C4-2B (cell line): ENCODE results near the gene MT1M.

Experiments used
- H3K27ac ChIP-seq: fragments of 450-650 bp; 2 replicates; pipeline ENCODE4 v1.5.1; 2017
- ZFX ChIP-seq: fragments of 450-650 bp; IDR thresholded peaks from 2 replicates; pipeline ENCODE4 v1.6.1; 2017
- TF ChIP-seq, protein P1 (sequence below): fragments of 450-650 bp; conservative IDR thresholded peaks from 2 replicates; pipeline ENCODE4 v1.5.1; 2017; ENCODE audit warnings: mild to moderate bottlenecking

MT1M gene

DNA sequence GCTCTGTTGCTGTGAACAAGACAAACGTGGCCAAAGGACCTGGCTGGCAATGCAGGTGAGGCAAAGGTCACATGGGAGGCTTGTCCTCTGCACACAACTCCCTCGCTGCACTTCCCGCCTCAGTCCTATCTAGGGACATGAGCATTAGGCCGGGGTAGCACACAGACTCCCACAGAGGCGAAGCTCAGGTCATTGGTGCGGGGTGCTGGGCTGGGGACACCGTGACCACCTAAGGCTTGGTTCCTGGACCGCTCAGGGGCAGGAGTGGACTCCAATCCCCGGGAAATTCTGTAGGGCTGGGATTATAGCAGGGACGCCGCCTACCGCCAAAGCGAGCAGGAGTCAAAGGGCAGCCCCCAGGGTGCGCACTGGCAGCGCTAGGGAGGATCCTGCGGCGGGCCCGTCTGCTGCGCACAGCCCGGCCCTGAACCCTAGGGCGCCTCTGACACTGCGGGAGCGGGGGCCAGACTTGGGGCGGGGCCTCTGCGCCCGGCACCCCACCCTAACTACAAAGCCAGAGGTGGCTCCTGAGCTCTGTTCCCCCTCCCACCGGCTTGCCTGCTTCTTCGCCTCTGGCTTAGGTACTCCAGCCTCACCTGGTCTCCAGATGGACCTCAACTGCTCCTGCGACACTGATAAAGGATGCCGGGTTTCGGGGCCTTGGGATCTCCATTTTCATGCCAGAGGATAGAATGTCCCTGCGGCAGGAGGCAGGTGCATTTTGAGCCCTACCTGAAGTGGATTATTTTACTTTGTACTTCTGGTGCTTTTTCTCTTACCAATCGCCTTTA, 15.4 kb downstream of the MT1M start:
- no peak overlapping the region for H3K27ac ChIP-seq
- TF ChIP-seq, protein P1, sequence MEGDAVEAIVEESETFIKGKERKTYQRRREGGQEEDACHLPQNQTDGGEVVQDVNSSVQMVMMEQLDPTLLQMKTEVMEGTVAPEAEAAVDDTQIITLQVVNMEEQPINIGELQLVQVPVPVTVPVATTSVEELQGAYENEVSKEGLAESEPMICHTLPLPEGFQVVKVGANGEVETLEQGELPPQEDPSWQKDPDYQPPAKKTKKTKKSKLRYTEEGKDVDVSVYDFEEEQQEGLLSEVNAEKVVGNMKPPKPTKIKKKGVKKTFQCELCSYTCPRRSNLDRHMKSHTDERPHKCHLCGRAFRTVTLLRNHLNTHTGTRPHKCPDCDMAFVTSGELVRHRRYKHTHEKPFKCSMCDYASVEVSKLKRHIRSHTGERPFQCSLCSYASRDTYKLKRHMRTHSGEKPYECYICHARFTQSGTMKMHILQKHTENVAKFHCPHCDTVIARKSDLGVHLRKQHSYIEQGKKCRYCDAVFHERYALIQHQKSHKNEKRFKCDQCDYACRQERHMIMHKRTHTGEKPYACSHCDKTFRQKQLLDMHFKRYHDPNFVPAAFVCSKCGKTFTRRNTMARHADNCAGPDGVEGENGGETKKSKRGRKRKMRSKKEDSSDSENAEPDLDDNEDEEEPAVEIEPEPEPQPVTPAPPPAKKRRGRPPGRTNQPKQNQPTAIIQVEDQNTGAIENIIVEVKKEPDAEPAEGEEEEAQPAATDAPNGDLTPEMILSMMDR, result no peak
- no peak for TF ChIP-seq ZFX

DNA sequence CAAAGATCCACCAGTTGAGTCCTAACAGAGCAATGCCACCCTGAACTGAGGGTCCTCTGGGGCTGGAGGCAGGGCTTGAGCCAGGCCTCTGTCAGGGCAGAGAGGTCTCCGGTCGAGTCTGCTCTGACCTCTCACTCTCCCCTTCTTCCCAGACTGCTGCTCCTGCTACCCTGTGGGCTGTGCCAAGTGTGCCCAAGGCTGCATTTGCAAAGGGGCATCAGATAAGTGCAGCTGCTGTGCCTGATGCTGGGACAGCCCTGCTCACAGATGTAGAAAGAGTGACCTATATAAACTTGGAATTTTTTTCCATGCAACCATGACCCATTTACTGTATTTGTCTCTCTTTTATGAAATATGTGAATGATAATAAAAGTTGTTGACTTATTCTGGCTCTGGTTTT, 16.8 kb downstream of the MT1M start:
- no peak for TF ChIP-seq ZFX
- TF ChIP-seq, protein P1, result no peak
- H3K27ac ChIP-seq, result no peak overlapping the region

DNA sequence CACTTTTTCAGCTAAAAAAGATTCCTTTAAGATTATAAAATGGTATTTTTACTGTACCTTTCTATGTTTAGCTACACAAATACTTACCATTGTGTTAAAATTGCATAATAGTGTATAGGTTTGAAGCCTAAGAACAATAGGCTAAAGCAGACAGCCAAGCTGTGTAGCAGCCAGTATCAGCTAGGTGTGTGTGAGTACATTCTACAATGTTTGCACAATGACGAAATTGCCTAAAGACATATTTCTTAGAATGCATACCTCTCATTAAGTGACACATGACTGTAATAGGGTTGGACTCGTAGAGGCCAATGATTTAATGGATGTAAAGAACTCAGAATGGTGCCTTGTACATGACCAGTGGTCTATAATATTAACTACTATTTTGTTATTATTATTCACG, 17.4 kb downstream of the MT1M start:
- TF ChIP-seq, protein P1, result no peak
- TF ChIP-seq ZFX, result no peak
- no peak overlapping the region for H3K27ac ChIP-seq

DNA sequence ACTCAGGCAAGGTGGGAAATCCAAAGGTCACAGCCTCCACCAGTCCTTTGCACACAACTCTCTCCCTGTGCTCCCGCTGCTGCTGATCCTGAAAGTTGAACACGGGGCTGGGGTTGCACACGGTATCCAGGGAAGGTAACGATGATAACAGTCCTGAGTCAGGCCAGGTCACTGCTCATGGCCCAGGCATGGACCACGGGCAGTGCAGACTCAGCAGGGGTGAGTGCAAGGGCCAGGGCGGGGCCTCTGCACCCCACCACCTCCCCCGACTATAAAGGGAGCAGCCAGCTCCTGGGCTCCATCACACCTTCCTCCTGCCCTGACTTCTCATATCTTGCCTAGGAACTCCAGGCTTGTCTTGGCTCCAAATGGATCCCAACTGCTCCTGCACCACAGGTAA, 19.1 kb downstream of the MT1M start, which contains the start of gene MT1B:
TSS of gene MT1B (plus strand) at position 301 of the 400 bp plus-strand sequence. CDS start at position 369, 68 bp downstream.
- no peak within 1 kb of the TSS for H3K27ac ChIP-seq
- no peak for TF ChIP-seq ZFX
- TF ChIP-seq, protein P1, result no peak

DNA sequence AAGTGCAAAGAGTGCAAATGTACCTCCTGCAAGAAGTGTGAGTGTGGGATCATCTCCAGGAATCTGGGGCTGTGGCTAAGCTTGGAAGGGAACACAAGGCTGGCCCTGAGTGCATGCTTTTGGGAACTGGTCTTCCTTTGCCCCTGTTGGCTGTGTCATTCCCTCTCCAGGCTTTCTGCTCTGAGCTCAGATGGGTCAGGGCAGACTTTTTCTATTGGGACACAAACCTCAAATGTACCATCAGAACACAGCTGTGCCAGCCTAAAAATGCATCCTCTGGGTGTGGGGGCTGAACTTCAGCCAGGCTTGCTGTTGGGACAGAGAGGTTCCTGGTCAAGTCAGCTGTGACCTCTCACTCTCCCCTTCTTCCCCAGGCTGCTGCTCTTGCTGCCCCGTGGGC, 20.1 kb downstream of the MT1M start:
- TF ChIP-seq, protein P1, result no peak
- no peak for TF ChIP-seq ZFX
- no peak overlapping the region for H3K27ac ChIP-seq

DNA sequence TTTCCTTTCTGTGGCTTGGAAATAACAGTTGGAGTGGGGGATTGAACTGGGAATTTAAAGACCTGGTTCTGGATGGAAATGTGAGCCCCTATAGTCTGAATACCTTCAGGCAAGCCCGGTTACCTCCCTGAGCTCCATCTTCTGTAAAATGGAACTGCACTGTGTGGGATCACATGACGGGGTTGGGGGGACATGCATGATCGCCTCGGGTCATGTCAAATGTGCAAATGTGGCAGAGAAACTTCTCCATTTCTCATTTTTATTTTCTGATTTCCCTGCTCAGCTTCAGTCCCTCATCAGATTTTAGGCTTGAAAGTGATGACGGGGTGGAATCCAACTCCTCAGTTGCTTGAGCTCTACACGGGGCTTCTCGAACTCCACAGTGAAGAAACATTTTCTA, 20.8 kb downstream of the MT1M start:
- no peak overlapping the region for H3K27ac ChIP-seq
- TF ChIP-seq ZFX, result no peak

DNA sequence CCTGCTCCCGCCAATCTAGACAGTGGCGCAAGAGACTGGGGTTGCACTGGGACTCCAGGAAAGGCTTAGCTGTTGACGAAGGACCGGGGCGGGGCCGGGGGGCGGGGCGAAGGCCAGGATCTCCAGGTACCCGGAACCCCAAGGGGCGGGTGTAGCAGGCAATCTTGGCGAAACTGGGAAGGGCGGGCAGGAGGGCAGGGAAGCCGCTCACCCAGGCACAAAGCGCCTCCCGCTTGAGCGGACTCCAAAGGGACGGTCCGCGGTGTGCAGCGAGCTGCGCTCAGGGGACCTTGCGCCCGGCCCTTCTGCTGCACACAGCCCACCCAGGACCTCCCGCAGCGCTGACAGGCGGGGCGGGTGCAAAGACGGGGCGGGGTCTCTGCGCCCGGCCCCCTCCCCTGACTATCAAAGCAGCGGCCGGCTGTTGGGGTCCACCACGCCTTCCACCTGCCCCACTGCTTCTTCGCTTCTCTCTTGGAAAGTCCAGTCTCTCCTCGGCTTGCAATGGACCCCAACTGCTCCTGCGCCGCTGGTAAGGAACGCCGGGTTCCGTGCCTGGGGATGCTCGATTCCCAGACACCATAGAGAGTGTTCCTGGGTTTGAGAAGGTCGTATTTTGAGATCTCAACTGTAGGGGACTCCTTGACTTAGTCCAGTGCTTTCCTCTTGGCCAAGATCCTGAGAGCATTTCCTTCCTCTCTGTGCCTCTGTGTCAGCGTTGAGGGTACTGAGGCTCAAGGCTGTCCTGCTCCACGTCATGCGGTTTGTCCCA, 25.3 kb downstream of the MT1M start, which contains the start of gene MT1F:
TSS of gene MT1F (plus strand) at position 405 of the 772 bp plus-strand sequence. CDS start at position 505, 100 bp downstream.
- TF ChIP-seq ZFX, result no peak
- TF ChIP-seq, protein P1, result no peak
- peak within 1 kb of the TSS; percentile 46 for H3K27ac ChIP-seq
